Naive thymus-derived CD4-positive, alpha-beta T cell (primary cell): Measurements from ENCODE around the gene PPP1R13L. TPM values are rescaled to one million over a fixed set of nuclear protein-coding genes. Genes with fewer than 3 reads are reported as not detected.

ENCODE experiments used
- ATAC-seq: fragments of 150-1000 bp; cut with Tn5 transposase; 2 replicates; pipeline ENCODE4 v1.10.0; 2021; ENCODE audit warnings: mild to moderate bottlenecking, moderate library complexity
- CTCF ChIA-PET: fragments of 350-600 bp; sonication (Branson Sonifier 250); formaldehyde crosslinking; loops from one replicate; lab custom pipeline; 2021; ENCODE audit warnings: antibody characterized with exemption; lab: Charles Lee
- POLR2A ChIA-PET: fragments of 350-600 bp; sonication (Branson Sonifier 250); formaldehyde crosslinking; loops from one replicate; lab custom pipeline; 2021; ENCODE audit warnings: antibody characterized with exemption, inconsistent platforms; lab: Charles Lee
- DNase-seq, 9 donors: peaks; one replicate each; pipeline versions ENCODE4 v3.0.0 to v3.0.0-alpha.2; 2020 to 2022; ENCODE audit warnings: mixed read lengths in 1 of 9
- H3K27ac ChIP-seq: one replicate; pipeline ENCODE4 v1.7.0; 2013; ENCODE audit warnings: mild to moderate bottlenecking, low read depth, low read length, moderate library complexity
- H3K27me3 ChIP-seq, 2 donors: one replicate each; pipeline ENCODE4 v1.7.0; 2013; ENCODE audit warnings: low read length in 2 of 2, mild to moderate bottlenecking in 2 of 2, moderate library complexity in 2 of 2; ENCODE audit not compliant: control insufficient read depth in 2 of 2, insufficient read depth in 2 of 2
- H3K36me3 ChIP-seq, 3 experiments: 1 replicate in 2 of 3; 2 replicates in 1 of 3; pipeline ENCODE4 v1.7.0; 2013; ENCODE audit warnings: low read length in 3 of 3, mild to moderate bottlenecking in 3 of 3, moderate library complexity in 1 of 3; ENCODE audit not compliant: insufficient read depth in 3 of 3, control insufficient read depth in 2 of 3
- H3K4me1 ChIP-seq, 2 donors: one replicate each; pipeline ENCODE4 v1.7.0; 2013; ENCODE audit warnings: low read length in 2 of 2, mild to moderate bottlenecking in 2 of 2, moderate library complexity in 1 of 2; ENCODE audit not compliant: control insufficient read depth in 2 of 2, insufficient read depth in 2 of 2
- H3K4me3 ChIP-seq: 2 replicates; pipeline ENCODE4 v1.7.0; 2013; ENCODE audit warnings: mild to moderate bottlenecking, low read length
- H3K9me3 ChIP-seq, 3 experiments: 1 replicate in 2 of 3; 2 replicates in 1 of 3; pipeline ENCODE4 v1.7.0; 2013; ENCODE audit warnings: low read length in 3 of 3; ENCODE audit not compliant: control insufficient read depth in 2 of 3
- H3K27ac Mint-ChIP-seq, 9 donors: one replicate each; pipeline ENCODE4 v1.8.0; 2020 to 2022; ENCODE audit warnings: mixed read lengths in 9 of 9, mild to moderate bottlenecking in 8 of 9, moderate library complexity in 5 of 9, inconsistent platforms in 2 of 9
- H3K27me3 Mint-ChIP-seq, 5 donors: one replicate each; pipeline ENCODE4 v1.8.0; 2021 to 2022; ENCODE audit warnings: mixed read lengths in 5 of 5, mild to moderate bottlenecking in 1 of 5
- H3K36me3 Mint-ChIP-seq, 5 donors: one replicate each; pipeline ENCODE4 v1.8.0; 2020 to 2022; ENCODE audit warnings: mixed read lengths in 5 of 5, mild to moderate bottlenecking in 3 of 5, inconsistent platforms in 1 of 5
- H3K4me1 Mint-ChIP-seq, 7 donors: one replicate each; pipeline ENCODE4 v1.8.0; 2020 to 2022; ENCODE audit warnings: mixed read lengths in 7 of 7, mild to moderate bottlenecking in 3 of 7, inconsistent platforms in 1 of 7
- H3K4me3 Mint-ChIP-seq, 10 donors: one replicate each; pipeline ENCODE4 v1.8.0; 2020 to 2022; ENCODE audit warnings: mild to moderate bottlenecking in 10 of 10, mixed read lengths in 10 of 10, moderate library complexity in 6 of 10, inconsistent platforms in 2 of 10
- H3K9me3 Mint-ChIP-seq, 11 donors: one replicate each; pipeline ENCODE4 v1.8.0; 2020 to 2022; ENCODE audit warnings: mixed read lengths in 11 of 11, mild to moderate bottlenecking in 4 of 11, inconsistent platforms in 1 of 11, moderate library complexity in 1 of 11
- intact Hi-C, 2 donors: fragments of 100-400 bp; cut with micrococcal nuclease; formaldehyde crosslinking; loops; one replicate each; pipeline ENCODE4 v1.15.1; 2023
- polyA plus RNA-seq, 2 donors: library from polyadenylated mRNA; unstranded; fragments of 300-500 nt; fragmentation: Illumina TruSeq; gene quantifications; one replicate each; pipeline ENCODE4 v1.2.3, GENCODE V29; 2021
- total RNA-seq, 6 experiments: library from RNA in 5 of 6; stranded (reverse) in 5 of 6; gene quantifications; 1 replicate in 5 of 6; 2 replicates in 1 of 6; pipeline ENCODE4 v1.2.3 and lab custom pipeline; 2021 to 2026

Gene PPP1R13L
- total and polyA plus RNA-seq, 7 experiments from 2014 or later: 0.56 to 24.4 (median 3.2) TPM

GRCh38 chr19:45361608-45362007 lies 43.3 kb downstream of the PPP1R13L start:
- CTCF ChIA-PET: no interaction called here
- H3K4me1 ChIP-seq: no peaks in the 10 kb centered on the region
- H3K27me3 ChIP-seq: no peaks in the 10 kb centered on the region
- intact Hi-C loops: no loop called here
- H3K36me3 ChIP-seq: peaks cover 0 to 64% (median 0%) of the 10 kb centered on the region in 3 experiments
- H3K4me3 ChIP-seq: no peak overlapping the region
- H3K9me3 Mint-ChIP-seq: no peaks in the 10 kb centered on the region
- H3K36me3 Mint-ChIP-seq: peaks cover 0 to 34% (median 5%) of the 10 kb centered on the region in 5 donors
- H3K4me3 Mint-ChIP-seq: no peak overlapping the region
- no peaks in the 10 kb centered on the region for H3K27me3 Mint-ChIP-seq
- no peaks in the 10 kb centered on the region for H3K4me1 Mint-ChIP-seq
- no peak overlapping the region for H3K27ac ChIP-seq
- DNase-seq: no peak
- no peaks in the 10 kb centered on the region for H3K9me3 ChIP-seq
- no peak for ATAC-seq
- no peak overlapping the region for H3K27ac Mint-ChIP-seq
- POLR2A ChIA-PET: no interaction called here

- no peaks in the 10 kb centered on the region for H3K27me3 Mint-ChIP-seq
- Histone ChIP-seq H3K27ac (no peak overlapping the region), H3K4me3 (no peak overlapping the region), H3K36me3 (peaks cover 0 to 77% (median 0%) of the 10 kb centered on the region in 3 experiments), H3K4me1 (no peaks in the 10 kb centered on the region), H3K27me3 (no peaks in the 10 kb centered on the region), H3K9me3 (no peaks in the 10 kb centered on the region)
- H3K4me3 Mint-ChIP-seq: no peak overlapping the region
- no peak overlapping the region for H3K27ac Mint-ChIP-seq
- peaks cover 0 to 3% (median 0%) of the 10 kb centered on the region in 11 donors for H3K9me3 Mint-ChIP-seq
- ChIA-PET CTCF (no interaction called here), POLR2A (interaction anchor here (0.6 kb wide), 1 partner anchor 564 kb away, joined by 3 read pairs; no protein-coding TSS in a partner anchor)
- ATAC-seq (no peak), DNase-seq (no peak)
- intact Hi-C loops: no loop called here
- H3K4me1 Mint-ChIP-seq: no peaks in the 10 kb centered on the region
- H3K36me3 Mint-ChIP-seq: peaks cover 0 to 49% (median 12%) of the 10 kb centered on the region in 5 donors
Observed at GRCh38 chr19:45358213-45358792, 46.6 kb downstream of the PPP1R13L start.

DNA sequence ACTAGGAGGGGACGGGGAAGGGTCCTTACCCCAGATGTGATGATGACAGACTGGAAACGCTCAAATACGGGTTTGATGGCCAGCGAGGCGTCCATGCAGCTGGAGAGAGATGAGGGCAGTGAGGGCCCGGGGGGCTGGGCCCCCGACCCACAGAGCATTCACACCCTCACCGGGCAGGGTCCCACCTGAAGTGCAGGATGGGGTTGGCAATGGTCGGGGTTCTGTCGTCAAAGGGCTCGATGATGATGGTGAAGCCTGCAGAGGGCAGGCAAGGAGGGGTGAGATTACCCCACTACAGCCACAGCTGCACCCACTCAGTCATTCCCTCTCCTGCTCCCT lies 47.5 kb downstream of the PPP1R13L start:
- H3K27ac ChIP-seq: no peak overlapping the region
- Mint-ChIP-seq H3K4me3 (no peak overlapping the region), H3K27me3 (no peaks in the 10 kb centered on the region), H3K27ac (no peak overlapping the region), H3K4me1 (no peaks in the 10 kb centered on the region), H3K36me3 (peaks cover 0 to 51% (median 12%) of the 10 kb centered on the region in 5 donors), H3K9me3 (peaks cover 0 to 3% (median 0%) of the 10 kb centered on the region in 11 donors)
- no peak for DNase-seq
- H3K27me3 ChIP-seq: no peaks in the 10 kb centered on the region
- no peaks in the 10 kb centered on the region for H3K9me3 ChIP-seq
- ATAC-seq: no peak
- no peak overlapping the region for H3K4me3 ChIP-seq
- peaks cover 0 to 77% (median 0%) of the 10 kb centered on the region in 3 experiments for H3K36me3 ChIP-seq
- H3K4me1 ChIP-seq: no peaks in the 10 kb centered on the region
- ChIA-PET CTCF (no interaction called here), POLR2A (no interaction called here)
- intact Hi-C loops: no loop called here

DNA sequence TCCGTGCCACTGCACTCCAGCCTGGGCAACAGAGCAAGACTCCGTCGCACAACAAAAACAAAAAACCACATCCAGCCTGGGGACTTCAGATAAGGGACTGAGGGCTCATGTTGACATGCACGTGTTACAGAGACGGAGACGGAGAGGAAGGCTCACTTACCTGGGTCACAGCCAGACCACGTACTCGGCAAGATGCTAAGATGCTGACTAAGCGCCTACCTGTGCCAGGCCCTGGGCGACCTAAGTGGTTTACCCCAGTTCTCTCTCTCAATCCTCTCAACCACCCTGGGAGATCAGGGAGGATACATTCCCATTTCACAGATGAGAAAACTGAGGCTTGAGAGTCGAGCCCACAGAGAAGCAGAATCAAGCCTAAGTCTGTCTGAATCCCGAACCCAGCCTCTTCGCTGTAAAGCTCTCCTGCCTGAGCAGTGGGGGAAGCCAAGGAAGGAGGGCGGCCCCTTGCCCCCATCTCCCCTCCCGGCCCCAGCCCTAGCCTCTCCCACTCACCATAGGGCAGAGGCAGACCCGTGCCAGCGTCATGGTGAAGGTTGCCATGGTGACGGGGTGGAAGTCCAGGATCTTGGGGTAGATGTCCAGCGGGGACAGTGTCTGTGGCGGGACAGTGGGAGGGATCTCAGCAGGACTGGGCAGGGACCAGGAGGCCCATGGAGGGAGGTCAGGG lies 48.0 kb downstream of the PPP1R13L start:
- POLR2A ChIA-PET: no interaction called here

GRCh38 chr19:45355910-45356309 lies 49.0 kb downstream of the PPP1R13L start:
- Mint-ChIP-seq H3K4me3 (no peak overlapping the region), H3K27me3 (no peaks in the 10 kb centered on the region), H3K9me3 (peaks cover 0 to 3% (median 0%) of the 10 kb centered on the region in 11 donors), H3K4me1 (no peaks in the 10 kb centered on the region), H3K36me3 (peaks cover 0 to 38% (median 12%) of the 10 kb centered on the region in 5 donors), H3K27ac (peak overlapping the region in 1 of 9 donors; percentile 43)
- intact Hi-C loops: no loop called here
- ATAC-seq (no peak), DNase-seq (no peak)
- Histone ChIP-seq H3K27ac (no peak overlapping the region), H3K36me3 (peaks cover 0 to 77% (median 0%) of the 10 kb centered on the region in 3 experiments), H3K9me3 (no peaks in the 10 kb centered on the region), H3K4me1 (no peaks in the 10 kb centered on the region), H3K4me3 (no peak overlapping the region), H3K27me3 (no peaks in the 10 kb centered on the region)
- CTCF ChIA-PET: no interaction called here
- POLR2A ChIA-PET: interaction anchor here (0.5 kb wide), 1 partner anchor 11 kb away, joined by 3 read pairs; no protein-coding TSS in a partner anchor

More for the DNA sequence above, 48.0 kb downstream of the PPP1R13L start:
- intact Hi-C loops: no loop called here
- ATAC-seq (no peak), DNase-seq (no peak)
- no peak overlapping the region for H3K4me3 Mint-ChIP-seq
- Histone ChIP-seq H3K27ac (no peak overlapping the region), H3K36me3 (peaks cover 0 to 77% (median 0%) of the 10 kb centered on the region in 3 experiments), H3K9me3 (no peaks in the 10 kb centered on the region), H3K4me3 (no peak overlapping the region), H3K27me3 (no peaks in the 10 kb centered on the region), H3K4me1 (no peaks in the 10 kb centered on the region)
- H3K36me3 Mint-ChIP-seq: peaks cover 0 to 48% (median 12%) of the 10 kb centered on the region in 5 donors
- no peaks in the 10 kb centered on the region for H3K4me1 Mint-ChIP-seq
- no peaks in the 10 kb centered on the region for H3K27me3 Mint-ChIP-seq
- no peak overlapping the region for H3K27ac Mint-ChIP-seq
- peaks cover 0 to 3% (median 0%) of the 10 kb centered on the region in 11 donors for H3K9me3 Mint-ChIP-seq
- CTCF ChIA-PET: no interaction called here

DNA sequence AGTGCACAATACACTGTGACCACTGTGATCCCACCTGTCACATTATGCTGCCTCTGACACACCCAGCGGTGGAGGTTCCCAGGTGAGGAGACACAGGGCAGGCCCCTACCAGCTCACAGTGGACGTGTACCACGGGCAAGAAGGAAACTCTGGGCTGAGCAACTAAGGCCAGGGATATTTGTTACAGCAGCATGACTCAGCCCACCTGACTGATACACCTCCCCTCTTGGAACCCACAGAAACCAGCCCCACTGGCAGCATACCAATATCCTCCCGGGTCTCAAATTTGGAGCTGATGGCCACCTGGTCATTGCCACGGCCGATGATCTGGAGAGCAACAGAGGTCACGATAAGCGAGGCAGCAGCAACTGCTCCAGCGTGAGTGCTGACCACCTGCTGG lies 49.5 kb downstream of the PPP1R13L start:
- H3K27me3 ChIP-seq: no peaks in the 10 kb centered on the region
- no peaks in the 10 kb centered on the region for H3K27me3 Mint-ChIP-seq
- H3K4me1 Mint-ChIP-seq: no peaks in the 10 kb centered on the region
- POLR2A ChIA-PET: no interaction called here
- H3K4me3 Mint-ChIP-seq: no peak overlapping the region
- intact Hi-C loops: no loop called here
- no peak overlapping the region for H3K4me3 ChIP-seq
- H3K27ac ChIP-seq: no peak overlapping the region
- CTCF ChIA-PET: no interaction called here
- H3K27ac Mint-ChIP-seq: no peak overlapping the region
- H3K9me3 Mint-ChIP-seq: peaks cover 0 to 3% (median 0%) of the 10 kb centered on the region in 11 donors
- H3K9me3 ChIP-seq: no peaks in the 10 kb centered on the region
- ATAC-seq (no peak), DNase-seq (no peak)
- peaks cover 0 to 82% (median 0%) of the 10 kb centered on the region in 3 experiments for H3K36me3 ChIP-seq
- H3K36me3 Mint-ChIP-seq: peaks cover 0 to 38% (median 12%) of the 10 kb centered on the region in 5 donors
- H3K4me1 ChIP-seq: no peaks in the 10 kb centered on the region
